Suppressor macrophage (primary cell): ENCODE results near the gene IL23A.
"Not testable (repeated sequence)": the region's sequence is repeated elsewhere in the genome, so short reads cannot be mapped to it uniquely, and the experiment has no call there.

ENCODE experiments used
- DNase-seq, 4 experiments: peaks; one replicate each; pipeline ENCODE4 v3.0.0-alpha.2; 2020 to 2022
- total RNA-seq, 17 experiments: gene quantifications; one replicate each; lab custom pipeline; 2026; ENCODE audit warnings: mixed read lengths in 6 of 17, inconsistent platforms in 3 of 17; lab: John Stamatoyannopoulos, UW

Gene IL23A, protein sequence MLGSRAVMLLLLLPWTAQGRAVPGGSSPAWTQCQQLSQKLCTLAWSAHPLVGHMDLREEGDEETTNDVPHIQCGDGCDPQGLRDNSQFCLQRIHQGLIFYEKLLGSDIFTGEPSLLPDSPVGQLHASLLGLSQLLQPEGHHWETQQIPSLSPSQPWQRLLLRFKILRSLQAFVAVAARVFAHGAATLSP
- total RNA-seq = 0.45 to 427 (median 2.4) reads per million in 17 experiments

DNA sequence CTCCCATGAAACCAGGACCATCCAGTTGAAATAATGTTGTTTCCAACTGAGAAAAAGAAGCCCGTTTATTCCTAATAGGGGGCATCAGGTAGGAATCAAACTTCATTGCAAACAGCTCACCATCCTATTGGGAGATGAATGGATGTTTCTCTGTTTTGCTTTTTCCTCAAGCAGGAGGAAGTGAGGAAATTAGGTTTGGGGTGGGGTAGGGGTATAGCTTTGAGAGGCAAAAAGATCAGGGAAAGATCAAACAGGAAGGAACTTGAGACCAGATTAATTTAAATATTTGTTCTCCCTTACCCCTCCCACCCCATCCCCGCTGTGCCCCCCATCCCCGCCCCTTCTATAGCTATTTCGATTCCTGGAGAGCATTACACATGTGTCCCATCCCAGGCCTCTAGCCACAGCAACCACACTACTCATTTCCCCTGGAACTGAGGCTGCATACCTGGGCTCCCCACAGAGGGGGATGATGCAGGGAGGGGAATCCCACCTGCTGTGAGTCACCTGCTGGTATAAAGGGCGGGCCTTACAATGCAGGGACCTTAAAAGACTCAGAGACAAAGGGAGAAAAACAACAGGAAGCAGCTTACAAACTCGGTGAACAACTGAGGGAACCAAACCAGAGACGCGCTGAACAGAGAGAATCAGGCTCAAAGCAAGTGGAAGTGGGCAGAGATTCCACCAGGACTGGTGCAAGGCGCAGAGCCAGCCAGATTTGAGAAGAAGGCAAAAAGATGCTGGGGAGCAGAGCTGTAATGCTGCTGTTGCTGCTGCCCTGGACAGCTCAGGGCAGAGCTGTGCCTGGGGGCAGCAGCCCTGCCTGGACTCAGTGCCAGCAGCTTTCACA lies at the start of gene IL23A:
Gene IL23A (plus strand): TSS at position 577 of the 850 bp plus-strand sequence. CDS start 161 bp downstream, at position 738.
- peak in 3 of 4 experiments; percentile 26 to 49 (median 35) for DNase-seq

- no peak for DNase-seq
These were observed 44.9 kb upstream of the IL23A start for GRCh38 chr12:56293795-56294194.

GRCh38 chr12:56296295-56296694 lies 42.4 kb upstream of the IL23A start:
- DNase-seq = peak in 1 of 4 experiments; percentile 20

DNA sequence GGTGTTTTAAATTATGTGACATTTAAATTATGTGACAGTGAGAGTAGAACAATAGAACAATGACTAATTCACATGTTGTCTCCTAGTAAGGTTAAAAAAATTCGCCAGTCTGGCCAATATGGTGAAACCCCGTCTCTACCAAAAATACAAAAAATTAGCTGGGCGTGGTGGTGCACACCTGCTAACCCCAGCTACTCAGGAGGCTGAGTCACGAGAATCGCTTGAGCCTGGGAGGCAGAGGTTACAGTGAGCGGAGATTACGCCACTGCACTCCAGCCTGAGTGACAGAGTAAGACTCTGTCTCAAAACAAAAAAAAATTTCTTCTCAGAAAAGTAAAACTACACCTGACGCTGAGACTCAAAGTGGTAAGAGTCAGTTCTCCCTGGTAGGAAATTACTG lies 41.3 kb upstream of the IL23A start:
- no peak for DNase-seq

DNA sequence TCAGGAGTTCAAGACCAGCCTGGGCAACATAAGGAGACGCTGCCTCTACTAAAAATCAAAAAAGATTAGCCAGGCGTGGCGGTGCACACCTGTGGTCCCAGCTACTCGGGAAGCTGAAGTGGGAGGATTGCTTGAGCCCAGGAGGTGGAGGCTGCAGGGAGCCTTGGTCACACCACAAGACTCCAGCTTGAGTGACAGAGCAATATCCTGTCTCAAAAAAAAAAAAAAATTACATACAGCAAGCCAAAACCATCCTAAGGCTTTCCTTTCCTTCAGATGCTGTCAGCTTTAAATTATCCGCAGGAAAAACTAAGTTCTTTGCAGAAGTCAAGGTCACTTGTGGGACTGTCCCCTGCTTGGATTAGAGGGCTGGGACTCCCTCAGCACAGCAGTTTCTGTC lies 39.9 kb upstream of the IL23A start:
- DNase-seq = no peak

DNA sequence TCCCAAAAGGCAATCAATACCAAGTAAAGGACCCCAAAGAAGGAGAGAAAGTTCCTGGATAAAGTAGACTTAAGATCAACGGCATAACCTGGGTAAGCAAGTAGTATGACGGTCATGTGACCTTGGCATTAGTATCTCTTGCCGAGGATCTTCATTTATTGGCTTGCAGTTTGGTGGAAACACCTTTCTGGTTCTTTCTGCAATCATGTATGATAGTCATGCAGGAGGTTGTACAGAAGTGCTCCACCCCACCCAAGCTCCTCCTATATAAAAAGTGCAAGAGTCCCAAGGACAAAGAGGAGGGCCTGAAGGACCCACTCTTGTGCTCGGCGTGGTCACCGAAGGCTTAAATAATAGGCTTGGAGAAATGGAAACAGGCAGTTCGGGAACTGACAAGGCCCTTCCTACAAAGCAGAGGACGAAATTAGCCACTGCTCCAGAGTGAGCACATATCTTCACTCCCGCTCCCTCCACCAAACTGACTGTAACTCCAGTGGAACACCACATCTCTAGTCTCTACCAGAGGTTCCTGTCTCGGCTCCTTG lies 39.3 kb upstream of the IL23A start:
- no peak for DNase-seq

GRCh38 chr12:56299853-56300643 lies 38.6 kb upstream of the IL23A start, which contains the start of gene CS:
Gene CS, minus strand, starts transcription at chr12:56300330. Its CDS starts 129 bp downstream, at chr12:56300201.
- peak; percentile 99 to 100 (median 100) for DNase-seq

- no peak for DNase-seq
These were observed 37.8 kb upstream of the IL23A start for GRCh38 chr12:56300644-56301464.

DNA sequence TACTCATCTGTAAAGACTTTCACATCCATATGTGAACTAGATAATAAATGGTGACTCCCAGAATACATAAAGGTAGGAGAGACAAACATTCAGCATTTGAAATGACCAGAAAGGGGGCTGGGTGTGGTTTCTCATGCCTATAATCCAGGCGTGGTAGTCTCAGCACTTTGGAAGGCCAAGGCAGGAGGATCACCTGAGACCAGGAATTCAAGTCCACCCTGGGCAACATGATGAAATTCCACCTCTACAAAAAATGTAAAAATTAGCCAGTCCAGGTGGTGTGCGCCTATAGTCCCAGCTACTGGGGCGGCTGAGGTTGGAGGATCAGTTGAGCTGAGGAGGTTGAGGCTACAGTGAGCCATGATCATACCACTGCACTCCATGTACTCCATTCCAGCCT lies 34.4 kb upstream of the IL23A start:
- DNase-seq = no peak

GRCh38 chr12:56304872-56305590 lies 33.7 kb upstream of the IL23A start:
- no peak for DNase-seq

- no peak for DNase-seq
These were observed 31.3 kb upstream of the IL23A start for GRCh38 chr12:56307221-56307965.

GRCh38 chr12:56308714-56309113 lies 30.0 kb upstream of the IL23A start:
- no peak for DNase-seq

DNA sequence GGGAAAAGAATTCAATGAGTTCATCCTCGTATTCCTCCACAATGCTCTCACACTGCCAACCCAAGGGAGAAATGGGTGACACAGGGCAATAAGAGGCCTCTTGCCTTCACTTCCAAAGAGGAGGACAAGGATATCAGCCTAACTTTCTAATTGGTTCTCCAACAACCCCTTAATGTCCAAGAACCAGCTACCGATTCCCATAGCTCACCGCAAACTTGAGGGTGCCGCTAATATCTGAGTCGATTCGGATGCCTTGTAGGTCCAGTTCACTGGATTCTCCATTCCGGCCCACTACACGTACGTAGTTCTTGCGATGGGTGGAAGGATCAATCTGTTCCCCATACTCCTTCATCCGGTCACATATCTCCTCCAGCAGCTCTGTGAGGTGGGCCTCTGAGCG lies 27.7 kb upstream of the IL23A start:
- DNase-seq = no peak

- peak in 3 of 4 experiments; percentile 9 to 23 (median 18) for DNase-seq
These were observed 23.4 kb upstream of the IL23A start for GRCh38 chr12:56315249-56315621.

GRCh38 chr12:56315622-56316473 lies 22.8 kb upstream of the IL23A start, which contains the start of gene CNPY2:
Gene CNPY2, minus strand, starts transcription at chr12:56315988. Its CDS starts 771 bp downstream, at chr12:56315217.
- DNase-seq = peak; percentile 94 to 97 (median 96)

GRCh38 chr12:56317675-56318074 lies 21.0 kb upstream of the IL23A start:
- DNase-seq = no peak

GRCh38 chr12:56321027-56321426 lies 17.7 kb upstream of the IL23A start:
- DNase-seq = peak; percentile 41 to 79 (median 62)

DNA sequence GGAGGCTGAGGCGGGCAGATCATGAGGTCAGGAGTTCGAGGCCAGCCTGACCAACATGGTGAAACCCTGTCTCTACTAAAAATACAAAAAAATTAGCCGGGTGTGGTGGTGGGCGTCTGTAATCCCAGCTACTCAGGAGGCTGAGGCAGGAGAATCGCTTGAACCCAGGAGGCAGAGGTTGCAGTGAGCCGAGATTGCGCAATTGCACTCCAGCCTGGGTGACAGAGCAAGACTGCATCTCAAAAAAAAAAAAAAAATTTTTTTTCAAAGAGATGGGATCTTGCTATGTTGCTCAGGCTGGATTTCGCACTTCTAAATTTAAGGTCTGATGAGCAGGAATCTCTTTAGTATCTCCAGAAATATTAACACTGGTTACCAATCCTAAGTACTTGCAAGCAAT lies 17.1 kb upstream of the IL23A start:
- DNase-seq = not testable (repeated sequence)

DNA sequence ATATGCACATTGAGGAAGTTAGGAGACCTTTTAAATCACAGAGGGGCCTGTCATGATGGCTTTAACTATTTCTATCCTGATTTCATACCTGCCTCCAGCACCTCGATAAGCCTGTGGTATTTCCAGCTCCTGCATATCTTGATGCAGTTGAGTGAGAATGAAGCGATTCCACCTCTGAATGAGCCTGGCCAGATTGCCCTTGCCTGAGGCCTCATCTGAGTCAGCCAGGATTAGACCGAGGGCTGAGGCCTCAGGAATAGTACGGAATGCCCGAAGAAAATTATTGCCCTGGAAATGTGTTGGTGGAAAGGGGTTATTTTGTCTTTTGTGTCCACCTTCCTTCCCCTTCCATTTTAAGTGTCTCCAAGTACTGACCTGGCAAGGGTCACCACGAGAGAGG lies 14.5 kb upstream of the IL23A start:
- no peak for DNase-seq
